Parathyroid adenoma (tissue), 2 donors: ENCODE results near the gene TGM4.

ENCODE experiments used
- H2AFZ ChIP-seq: fragments of 300-600 bp; sonication (generic); one replicate; pipeline ENCODE4 v1.7.0; 2017; ENCODE audit warnings: antibody characterized with exemption, mild to moderate bottlenecking
- H3K27ac ChIP-seq: fragments of 300-600 bp; sonication (generic); one replicate; pipeline ENCODE4 v1.7.0; 2017
- H3K27me3 ChIP-seq: fragments of 300-600 bp; sonication (generic); one replicate; pipeline ENCODE4 v1.7.0; 2017; ENCODE audit warnings: low read length; ENCODE audit not compliant: control insufficient read depth, insufficient read depth
- H3K36me3 ChIP-seq: fragments of 300-600 bp; sonication (generic); one replicate; pipeline ENCODE4 v1.7.0; 2017; ENCODE audit warnings: low read length; ENCODE audit not compliant: control insufficient read depth, insufficient read depth
- H3K4me1 ChIP-seq: fragments of 300-600 bp; sonication (generic); one replicate; pipeline ENCODE4 v1.7.0; 2017; ENCODE audit warnings: control low read depth
- H3K4me2 ChIP-seq: fragments of 300-600 bp; sonication (generic); one replicate; pipeline ENCODE4 v1.7.0; 2017; ENCODE audit warnings: low read length
- H3K4me3 ChIP-seq: fragments of 300-600 bp; sonication (generic); one replicate; pipeline ENCODE4 v1.7.0; 2017; ENCODE audit warnings: low read depth, low read length
- H3K79me2 ChIP-seq: fragments of 300-600 bp; sonication (generic); one replicate; pipeline ENCODE4 v1.7.0; 2017; ENCODE audit warnings: control low read depth
- H3K9ac ChIP-seq: fragments of 300-600 bp; sonication (generic); one replicate; pipeline ENCODE4 v1.7.0; 2017; ENCODE audit warnings: mild to moderate bottlenecking
- H3K9me3 ChIP-seq: fragments of 300-600 bp; sonication (generic); one replicate; pipeline ENCODE4 v1.7.0; 2017; ENCODE audit warnings: low read length; ENCODE audit not compliant: control insufficient read depth
- TF ChIP-seq, protein P1 (sequence below): fragments of 300-600 bp; sonication (generic); IDR thresholded peaks from one replicate; pipeline ENCODE4 v1.7.0; 2017; ENCODE audit warnings: antibody characterized with exemption, mild to moderate bottlenecking
- donor health status: primary hyperparathyroidism.

TGM4 gene

DNA sequence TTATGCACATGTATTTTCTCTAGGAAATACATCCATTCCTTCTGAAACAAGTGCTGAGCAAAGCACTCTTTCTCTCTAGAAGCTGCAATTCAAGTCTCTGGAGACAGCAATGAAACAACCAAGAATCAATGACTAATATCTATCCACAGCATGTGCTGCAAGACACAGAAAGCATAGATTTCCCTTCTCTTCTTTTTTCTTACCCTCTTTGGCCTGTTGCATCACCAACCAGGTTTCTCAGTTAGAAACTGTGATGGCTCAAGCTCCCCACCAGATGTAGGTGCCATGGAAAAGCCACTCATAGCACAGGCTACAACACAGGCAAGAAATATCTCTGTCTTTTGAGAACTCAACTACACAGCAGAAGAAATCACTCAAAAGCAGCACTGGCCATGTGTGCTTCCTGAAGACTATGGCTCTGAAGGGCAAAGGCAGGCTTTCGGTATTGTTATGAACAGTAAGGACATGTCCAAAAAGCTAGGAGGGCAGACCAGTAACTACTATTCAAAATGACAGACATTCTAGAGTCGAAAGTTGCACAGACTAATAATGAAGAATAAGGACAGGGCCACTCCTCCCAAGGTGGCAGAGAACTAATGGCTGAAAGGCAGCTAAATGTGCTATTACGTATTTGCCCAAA is 86.1 kb downstream of the TGM4 start:
- H3K79me2 ChIP-seq, result peaks cover 75% of the 10 kb centered on the region
- no peaks in the 10 kb centered on the region for H3K36me3 ChIP-seq
- H3K4me1 ChIP-seq, result no peaks in the 10 kb centered on the region
- no peak overlapping the region for H3K4me3 ChIP-seq
- H3K4me2 ChIP-seq, result no peak overlapping the region
- no peak overlapping the region for H3K27ac ChIP-seq
- no peaks in the 10 kb centered on the region for H3K9me3 ChIP-seq
- no peaks in the 10 kb centered on the region for H3K27me3 ChIP-seq
- H3K9ac ChIP-seq, result no peak overlapping the region
- TF ChIP-seq, protein P1, sequence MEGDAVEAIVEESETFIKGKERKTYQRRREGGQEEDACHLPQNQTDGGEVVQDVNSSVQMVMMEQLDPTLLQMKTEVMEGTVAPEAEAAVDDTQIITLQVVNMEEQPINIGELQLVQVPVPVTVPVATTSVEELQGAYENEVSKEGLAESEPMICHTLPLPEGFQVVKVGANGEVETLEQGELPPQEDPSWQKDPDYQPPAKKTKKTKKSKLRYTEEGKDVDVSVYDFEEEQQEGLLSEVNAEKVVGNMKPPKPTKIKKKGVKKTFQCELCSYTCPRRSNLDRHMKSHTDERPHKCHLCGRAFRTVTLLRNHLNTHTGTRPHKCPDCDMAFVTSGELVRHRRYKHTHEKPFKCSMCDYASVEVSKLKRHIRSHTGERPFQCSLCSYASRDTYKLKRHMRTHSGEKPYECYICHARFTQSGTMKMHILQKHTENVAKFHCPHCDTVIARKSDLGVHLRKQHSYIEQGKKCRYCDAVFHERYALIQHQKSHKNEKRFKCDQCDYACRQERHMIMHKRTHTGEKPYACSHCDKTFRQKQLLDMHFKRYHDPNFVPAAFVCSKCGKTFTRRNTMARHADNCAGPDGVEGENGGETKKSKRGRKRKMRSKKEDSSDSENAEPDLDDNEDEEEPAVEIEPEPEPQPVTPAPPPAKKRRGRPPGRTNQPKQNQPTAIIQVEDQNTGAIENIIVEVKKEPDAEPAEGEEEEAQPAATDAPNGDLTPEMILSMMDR, result no peak
- no peak overlapping the region for H2AFZ ChIP-seq

DNA sequence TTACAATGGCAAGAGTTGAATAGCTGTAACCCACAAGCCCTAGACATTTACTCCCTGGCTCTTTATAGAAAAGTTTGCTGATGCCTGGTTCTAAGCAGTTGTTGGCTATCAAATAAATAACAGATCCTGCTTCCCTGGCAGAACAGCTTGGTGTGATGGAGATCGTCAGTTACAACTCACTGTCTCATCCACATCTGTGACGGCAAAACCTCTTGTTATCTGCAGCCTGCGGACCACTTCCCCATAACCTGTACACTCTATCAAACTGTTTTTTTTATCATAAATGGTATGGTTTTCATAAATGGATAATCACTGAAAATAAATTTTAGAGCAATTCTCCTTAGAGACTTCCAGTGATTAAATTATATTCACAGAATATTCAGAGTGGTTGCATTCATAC is 87.5 kb downstream of the TGM4 start:
- no peak overlapping the region for H3K27ac ChIP-seq
- no peak overlapping the region for H3K4me2 ChIP-seq
- H2AFZ ChIP-seq, result no peak overlapping the region
- no peak overlapping the region for H3K9ac ChIP-seq
- H3K4me3 ChIP-seq, result no peak overlapping the region
- no peaks in the 10 kb centered on the region for H3K9me3 ChIP-seq
- peaks cover 83% of the 10 kb centered on the region for H3K79me2 ChIP-seq
- no peaks in the 10 kb centered on the region for H3K36me3 ChIP-seq
- no peaks in the 10 kb centered on the region for H3K27me3 ChIP-seq
- no peaks in the 10 kb centered on the region for H3K4me1 ChIP-seq
- TF ChIP-seq, protein P1, result no peak

DNA sequence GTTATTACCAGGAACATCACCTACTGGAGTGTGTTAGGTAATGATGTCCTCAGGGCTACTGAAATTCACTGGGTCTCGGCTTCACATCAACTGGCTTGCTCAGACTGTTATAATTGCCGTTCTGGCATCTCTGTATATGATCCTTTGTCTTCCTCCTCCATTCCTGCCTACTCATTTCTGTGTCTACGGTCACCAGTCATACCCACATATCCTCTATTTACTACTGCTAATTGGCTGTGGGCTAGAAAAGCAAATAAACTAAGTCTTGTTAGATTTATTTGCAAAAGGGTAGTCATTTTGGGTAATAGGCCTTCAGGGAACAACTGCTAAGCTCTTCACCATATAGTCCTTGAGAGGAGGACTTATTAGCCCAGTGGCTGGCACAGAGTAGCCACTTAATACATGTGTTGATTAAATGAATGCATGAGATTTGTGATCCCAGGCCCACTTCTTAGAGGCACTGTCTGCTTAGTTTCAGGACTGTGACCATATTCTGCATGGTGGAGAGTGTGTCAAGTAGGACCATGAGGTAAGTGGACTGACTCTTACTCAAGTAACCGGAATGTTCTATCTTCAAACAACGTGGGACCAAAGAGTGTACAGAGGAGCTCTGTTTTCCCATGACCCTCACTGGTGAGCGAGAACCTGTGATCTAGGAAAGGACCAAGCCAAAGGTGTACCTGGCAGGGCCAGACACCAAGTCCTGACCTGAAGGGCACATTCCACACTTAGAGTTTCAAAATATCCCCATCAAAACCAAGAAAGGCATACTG is 88.4 kb downstream of the TGM4 start:
- Histone ChIP-seq H3K79me2 (peaks cover 84% of the 10 kb centered on the region), H3K9me3 (no peaks in the 10 kb centered on the region), H3K9ac (no peak overlapping the region), H3K4me3 (no peak overlapping the region), H3K4me2 (no peak overlapping the region), H2AFZ (no peak overlapping the region), H3K27ac (no peak overlapping the region), H3K4me1 (no peaks in the 10 kb centered on the region), H3K27me3 (no peaks in the 10 kb centered on the region), H3K36me3 (no peaks in the 10 kb centered on the region)
- TF ChIP-seq, protein P1, result no peak

DNA sequence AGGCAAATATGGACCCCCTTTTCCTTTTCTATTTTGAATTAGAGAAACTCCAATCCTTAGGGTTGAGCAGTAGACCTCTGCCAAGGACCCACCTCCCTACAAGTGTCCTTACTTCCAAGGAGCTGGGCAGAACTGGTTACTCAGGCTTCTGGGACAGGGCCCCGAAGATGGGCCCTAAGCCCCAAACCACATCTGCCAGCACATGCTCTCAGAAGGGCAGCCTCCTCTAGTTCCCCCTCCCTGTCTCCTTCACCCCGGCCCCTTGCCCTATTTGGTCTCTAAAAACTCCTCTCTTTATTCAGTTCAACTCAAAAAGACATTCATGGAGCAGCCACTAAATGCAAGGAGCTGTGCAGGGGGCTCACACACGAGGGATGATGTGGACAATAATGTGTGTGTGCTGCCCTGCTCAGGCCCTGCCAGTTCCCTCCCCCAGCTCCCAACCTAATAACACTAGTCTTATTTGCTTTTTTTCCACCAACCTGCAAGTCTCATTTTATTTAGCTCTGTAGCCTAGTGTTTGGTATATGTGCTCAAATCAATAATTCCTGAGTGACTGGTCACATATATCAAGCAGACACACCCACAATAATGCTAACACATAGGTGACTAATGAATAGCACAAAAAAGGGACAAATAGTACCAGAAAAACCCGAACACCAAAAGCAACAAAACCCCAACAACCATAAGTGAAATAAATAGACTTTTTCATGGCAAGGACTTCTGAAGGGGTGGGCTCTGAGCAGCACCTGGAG is 89.3 kb downstream of the TGM4 start:
- H3K79me2 ChIP-seq, result peaks cover 84% of the 10 kb centered on the region
- TF ChIP-seq, protein P1, result no peak
- no peaks in the 10 kb centered on the region for H3K36me3 ChIP-seq
- no peak overlapping the region for H3K4me2 ChIP-seq
- no peaks in the 10 kb centered on the region for H3K9me3 ChIP-seq
- no peaks in the 10 kb centered on the region for H3K4me1 ChIP-seq
- no peak overlapping the region for H3K27ac ChIP-seq
- no peak overlapping the region for H2AFZ ChIP-seq
- no peak overlapping the region for H3K9ac ChIP-seq
- H3K27me3 ChIP-seq, result no peaks in the 10 kb centered on the region
- H3K4me3 ChIP-seq, result no peak overlapping the region
